ENCODE data around the gene PBX3.
"Not testable (repeated sequence)": the region's sequence is repeated elsewhere in the genome, so short reads cannot be mapped to it uniquely, and the experiment has no call there.

PBX3 gene

GRCh38 chr9:125749287-125749935, 2.2 kb downstream of the PBX3 start:
- no peak for DNase-seq

- no peak for DNase-seq
Observed at GRCh38 chr9:125749951-125750626, 2.9 kb downstream of the PBX3 start.

- no peak for DNase-seq
Observed at GRCh38 chr9:125750627-125751011, 3.4 kb downstream of the PBX3 start.

GRCh38 chr9:125752070-125752628, 5.0 kb downstream of the PBX3 start:
- no peak for DNase-seq

- no peak for DNase-seq
Observed at GRCh38 chr9:125754096-125754495, 6.9 kb downstream of the PBX3 start.

GRCh38 chr9:125755340-125755739, 8.2 kb downstream of the PBX3 start:
- DNase-seq, result no peak

DNA sequence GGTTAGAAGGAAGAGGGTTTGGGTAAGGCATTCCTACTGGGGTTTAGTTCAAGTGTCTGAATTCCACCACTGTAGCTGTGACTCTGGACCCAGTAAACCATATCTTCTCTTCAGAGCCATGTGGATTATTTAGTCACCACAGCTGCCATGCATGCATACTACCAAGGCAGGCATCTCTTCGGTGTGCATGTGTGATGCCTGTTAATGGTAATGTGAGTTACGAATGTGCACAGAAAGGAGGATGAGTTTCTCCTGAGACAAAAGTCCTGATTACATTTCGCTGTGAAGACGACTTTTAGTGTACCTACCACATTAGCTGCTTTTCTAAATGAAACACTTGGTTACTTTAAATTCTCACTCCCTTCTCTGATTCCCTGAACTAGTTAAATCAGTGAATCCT, 9.3 kb downstream of the PBX3 start:
- no peak for DNase-seq

GRCh38 chr9:125757834-125758233, 10.7 kb downstream of the PBX3 start:
- DNase-seq, result no peak

- DNase-seq, result no peak
Observed at GRCh38 chr9:125758986-125759763, 12.0 kb downstream of the PBX3 start.

GRCh38 chr9:125759764-125760129, 12.6 kb downstream of the PBX3 start:
- no peak for DNase-seq

DNA sequence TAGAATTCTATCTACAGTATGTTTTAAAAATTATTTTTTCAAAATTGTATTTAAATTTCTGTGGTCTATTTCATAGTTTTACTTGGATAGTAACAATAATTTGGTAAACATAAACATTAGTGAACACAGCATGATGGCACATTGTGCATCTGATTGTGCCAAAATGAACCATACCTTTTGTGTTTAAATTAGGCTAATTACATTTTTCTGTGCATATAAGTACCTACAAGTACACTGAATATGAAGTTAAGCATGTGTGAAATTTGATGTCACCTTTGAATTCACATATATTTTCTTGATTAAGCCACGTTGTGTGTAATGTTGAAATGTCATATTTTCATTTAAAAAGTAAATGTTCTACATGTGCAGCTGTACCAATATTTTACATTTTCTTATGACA, 13.4 kb downstream of the PBX3 start:
- no peak for DNase-seq

- DNase-seq, result no peak
Observed at GRCh38 chr9:125761676-125762450, 14.7 kb downstream of the PBX3 start.

DNA sequence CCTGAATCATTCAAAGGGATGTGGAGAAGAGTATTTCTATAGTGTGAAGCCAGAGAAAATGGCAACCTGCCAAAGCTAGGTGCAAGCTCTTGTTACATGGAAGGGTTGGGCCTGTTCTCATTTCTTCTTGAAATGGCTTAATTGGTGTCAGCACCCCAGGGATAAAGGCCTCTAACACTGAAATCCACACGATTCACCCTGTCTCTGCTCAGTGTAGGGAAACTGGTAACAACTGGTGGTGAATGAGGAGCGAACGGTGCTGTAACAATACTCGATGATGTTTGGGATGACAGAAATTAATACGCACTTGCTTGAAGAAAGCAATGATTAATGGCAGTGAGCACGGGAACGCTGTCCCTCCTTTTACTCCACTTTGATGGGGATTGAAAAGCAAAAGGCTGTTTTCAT, 16.2 kb downstream of the PBX3 start:
- DNase-seq, result no peak

- no peak for DNase-seq
Observed at GRCh38 chr9:125764198-125764597, 17.0 kb downstream of the PBX3 start.

- DNase-seq, result no peak
Observed at GRCh38 chr9:125766468-125767221, 19.5 kb downstream of the PBX3 start.

- DNase-seq, result no peak
Observed at GRCh38 chr9:125767349-125767748, 20.2 kb downstream of the PBX3 start.

- no peak for DNase-seq
Observed at GRCh38 chr9:125768803-125769202, 21.6 kb downstream of the PBX3 start.

DNA sequence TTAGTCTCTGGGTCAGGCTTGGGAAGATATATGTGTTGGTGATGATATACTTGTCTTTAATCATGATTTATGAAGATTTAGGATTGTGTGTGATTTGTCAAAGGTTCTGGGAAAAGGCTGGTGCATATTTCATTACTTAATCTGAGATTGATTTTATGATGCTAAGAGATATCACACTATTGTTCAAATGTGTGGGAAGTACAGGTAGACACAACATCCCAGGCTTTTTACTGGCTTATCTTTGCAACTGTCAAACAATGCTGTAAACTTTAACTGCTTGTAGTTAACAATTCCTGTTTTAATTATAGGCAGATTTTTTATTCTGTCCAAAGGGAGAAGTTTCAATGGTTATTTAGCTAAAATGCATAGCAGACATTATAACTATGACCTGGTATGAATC, 23.9 kb downstream of the PBX3 start:
- no peak for DNase-seq

DNA sequence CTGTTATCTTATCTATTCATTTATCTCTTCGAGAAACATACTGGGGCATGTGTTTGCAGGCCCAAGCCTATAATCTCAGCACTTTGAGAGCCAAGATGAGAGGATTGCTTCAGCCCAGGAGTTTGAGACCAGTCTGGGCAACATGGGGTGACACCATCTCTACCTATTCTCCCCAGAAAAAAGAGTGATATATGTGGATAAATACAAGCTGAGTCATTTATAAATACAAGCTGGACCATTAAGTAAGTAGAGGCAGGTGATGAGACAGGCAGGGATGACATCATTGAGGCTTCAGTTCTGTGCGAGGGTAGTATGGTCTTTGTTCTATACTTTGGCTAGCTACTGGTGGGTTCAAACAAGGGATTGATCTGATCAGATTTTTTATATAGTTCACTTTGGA, 25.6 kb downstream of the PBX3 start:
- no peak for DNase-seq

- no peak for DNase-seq
Observed at GRCh38 chr9:125774106-125774505, 26.9 kb downstream of the PBX3 start.

- not testable (repeated sequence) for DNase-seq
Observed at GRCh38 chr9:125776789-125777188, 29.6 kb downstream of the PBX3 start.

DNA sequence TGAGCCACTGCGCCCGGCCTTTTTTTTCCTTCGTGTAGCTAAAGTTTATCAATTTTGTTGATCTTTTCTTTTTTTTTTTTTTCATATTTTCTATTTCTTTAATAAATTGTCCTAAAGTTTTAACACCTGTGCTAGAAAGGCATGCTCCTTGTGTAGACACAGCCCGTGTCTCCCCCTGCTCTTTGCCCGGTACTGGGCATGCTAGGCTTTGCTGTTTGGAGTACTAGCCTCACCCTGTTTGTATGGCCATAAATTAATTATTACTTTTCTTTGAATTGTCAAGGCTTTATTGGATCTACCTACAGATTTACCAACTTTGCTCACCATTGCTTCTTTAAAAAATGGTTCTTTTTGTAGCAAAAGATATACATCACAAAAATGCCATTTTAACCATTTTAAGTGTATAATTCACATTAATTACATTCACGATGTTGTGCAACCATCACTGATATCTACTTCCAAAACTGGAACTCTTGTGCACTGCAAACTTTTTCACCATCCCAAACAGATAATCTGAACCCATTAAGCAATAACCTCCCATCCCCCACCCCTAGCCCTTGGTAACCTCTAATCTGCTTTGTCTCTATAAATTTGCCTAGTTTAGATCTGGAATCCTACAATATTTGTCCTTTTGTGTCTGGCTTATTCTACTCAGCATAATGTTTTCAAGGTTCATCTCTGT, 31.5 kb downstream of the PBX3 start:
- not testable (repeated sequence) for DNase-seq
